Activated CD8-positive, alpha-beta memory T cell treated with anti-CD3 and anti-CD28 coated beads for 24 hours (primary cell): ENCODE data around the gene SRC.
"Not testable (repeated sequence)": the region's sequence is repeated elsewhere in the genome, so short reads cannot be mapped to it uniquely, and the experiment has no call there.

Experiments used
- DNase-seq: peaks from one replicate; pipeline ENCODE4 v3.0.0-alpha.2; 2020

SRC gene

GRCh38 chr20:37365760-37366638 is 20.1 kb downstream of the SRC start:
- DNase-seq, result no peak

- DNase-seq, result no peak
These were observed 20.8 kb downstream of the SRC start for GRCh38 chr20:37366743-37367142.

GRCh38 chr20:37369846-37370245 is 23.9 kb downstream of the SRC start:
- DNase-seq, result no peak

- not testable (repeated sequence) for DNase-seq
These were observed 25.9 kb downstream of the SRC start for GRCh38 chr20:37371845-37372244.

GRCh38 chr20:37372441-37372840 is 26.5 kb downstream of the SRC start:
- no peak for DNase-seq

- no peak for DNase-seq
These were observed 27.2 kb downstream of the SRC start for GRCh38 chr20:37373020-37373598.

- no peak for DNase-seq
These were observed 29.3 kb downstream of the SRC start for GRCh38 chr20:37375227-37375626.

- DNase-seq, result no peak
These were observed 30.4 kb downstream of the SRC start for GRCh38 chr20:37376324-37376723.

- no peak for DNase-seq
These were observed 30.9 kb downstream of the SRC start for GRCh38 chr20:37376791-37377190.

GRCh38 chr20:37377346-37378081 is 31.6 kb downstream of the SRC start:
- no peak for DNase-seq

GRCh38 chr20:37378420-37378784 is 32.5 kb downstream of the SRC start:
- no peak for DNase-seq

- DNase-seq, result no peak
These were observed 33.1 kb downstream of the SRC start for GRCh38 chr20:37378785-37379598.

GRCh38 chr20:37379967-37380828 is 34.3 kb downstream of the SRC start:
- DNase-seq, result no peak

GRCh38 chr20:37380864-37381579 is 35.1 kb downstream of the SRC start:
- DNase-seq, result no peak

GRCh38 chr20:37381621-37382471 is 35.9 kb downstream of the SRC start:
- DNase-seq, result no peak

- no peak for DNase-seq
These were observed 36.7 kb downstream of the SRC start for GRCh38 chr20:37382482-37383120.

GRCh38 chr20:37383229-37383989 is 37.5 kb downstream of the SRC start:
- DNase-seq, result no peak

GRCh38 chr20:37384683-37385174 is 38.8 kb downstream of the SRC start:
- DNase-seq, result peak; percentile 96

- no peak for DNase-seq
These were observed 39.2 kb downstream of the SRC start for GRCh38 chr20:37385176-37385575.
